HG03469 (cell line): Measurements from ENCODE around the gene UQCR11.

ENCODE experiments used
- ATAC-seq: cut with Tn5 transposase; IDR thresholded peaks from one replicate; pipeline ENCODE4 v1.9.1; 2021; ENCODE audit warnings: mild to moderate bottlenecking, moderate library complexity, moderate number of reproducible peaks; ENCODE audit not compliant: unreplicated experiment

UQCR11 gene

DNA sequence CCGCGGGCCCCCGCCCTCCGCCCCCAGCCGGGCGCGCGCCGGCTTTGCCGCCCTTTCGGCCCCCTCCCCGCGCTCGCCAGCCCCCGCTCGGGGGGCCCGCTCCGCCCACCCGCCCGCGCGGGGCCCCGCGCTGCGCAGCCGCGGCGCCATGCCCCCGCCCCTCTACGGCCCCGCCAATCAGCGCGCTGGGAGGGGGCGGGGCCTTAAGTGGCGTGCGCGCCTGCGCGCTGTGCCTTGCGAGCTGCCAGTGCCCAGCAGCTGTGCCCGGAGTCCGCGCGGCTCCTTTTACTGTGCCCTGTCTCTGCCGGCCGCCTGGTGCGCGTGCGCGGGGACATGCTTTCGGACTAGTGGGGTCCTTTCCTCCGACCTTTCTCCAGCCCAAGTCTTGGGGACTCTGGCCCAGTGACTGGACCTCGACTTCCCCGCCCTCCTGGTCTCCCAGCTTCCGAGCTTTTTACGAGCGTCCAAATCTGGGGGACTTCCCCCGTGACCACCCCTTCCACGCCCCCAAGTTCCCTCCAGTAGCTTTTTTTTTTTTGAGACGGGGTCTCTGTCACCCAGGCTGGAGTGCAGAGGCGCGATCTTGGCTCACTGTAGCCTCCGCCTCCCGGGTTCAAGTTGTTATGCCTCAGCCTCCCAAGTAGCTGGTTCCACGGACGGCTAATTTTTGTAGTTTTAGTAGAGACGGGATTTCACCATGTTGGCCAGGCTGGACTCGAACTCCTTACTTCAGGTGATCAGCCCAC lies 12.3 kb downstream of the UQCR11 start, which contains the start of gene MBD3:
MBD3 (minus strand) TSS at position 111 of the 746 bp plus-strand sequence. CDS start 234 bp downstream, outside the sequence.
- peak; percentile 35 for ATAC-seq

DNA sequence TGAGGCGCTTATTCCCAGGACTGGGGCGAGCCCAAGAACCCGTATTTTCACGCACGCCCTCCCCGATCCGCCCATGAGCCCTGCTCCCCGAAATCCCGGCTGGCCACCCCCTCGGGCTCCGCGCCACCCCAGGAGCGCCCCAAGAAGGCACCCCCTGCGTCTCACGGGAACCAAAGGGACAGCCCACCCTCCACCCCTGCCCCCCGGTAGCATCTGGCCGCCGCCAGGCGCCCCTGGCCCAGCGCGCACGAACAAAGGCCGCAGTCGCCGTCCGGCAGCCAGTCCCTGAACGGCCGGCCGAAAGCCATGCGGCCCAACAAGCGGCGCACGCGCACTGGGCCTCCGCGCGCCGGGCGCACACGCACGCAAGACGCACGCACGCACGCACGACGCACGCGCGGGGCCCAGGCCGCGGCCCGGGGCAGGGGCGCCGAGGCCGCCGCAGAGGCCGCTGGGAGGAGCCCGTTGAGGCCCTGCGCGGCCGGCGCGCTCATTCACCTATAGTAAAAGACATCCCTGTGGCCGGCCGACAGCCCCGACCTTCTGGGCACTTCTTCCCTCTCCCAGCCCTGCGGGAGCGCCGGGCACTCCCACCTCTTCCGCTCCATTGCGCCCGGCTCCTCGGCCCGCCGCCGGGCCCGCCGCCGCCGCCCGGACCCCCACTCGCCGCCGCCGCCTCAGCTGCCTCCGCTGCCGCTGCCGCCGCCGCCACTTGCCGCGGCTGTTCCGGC lies 13.1 kb downstream of the UQCR11 start:
- ATAC-seq: peak; percentile 41

DNA sequence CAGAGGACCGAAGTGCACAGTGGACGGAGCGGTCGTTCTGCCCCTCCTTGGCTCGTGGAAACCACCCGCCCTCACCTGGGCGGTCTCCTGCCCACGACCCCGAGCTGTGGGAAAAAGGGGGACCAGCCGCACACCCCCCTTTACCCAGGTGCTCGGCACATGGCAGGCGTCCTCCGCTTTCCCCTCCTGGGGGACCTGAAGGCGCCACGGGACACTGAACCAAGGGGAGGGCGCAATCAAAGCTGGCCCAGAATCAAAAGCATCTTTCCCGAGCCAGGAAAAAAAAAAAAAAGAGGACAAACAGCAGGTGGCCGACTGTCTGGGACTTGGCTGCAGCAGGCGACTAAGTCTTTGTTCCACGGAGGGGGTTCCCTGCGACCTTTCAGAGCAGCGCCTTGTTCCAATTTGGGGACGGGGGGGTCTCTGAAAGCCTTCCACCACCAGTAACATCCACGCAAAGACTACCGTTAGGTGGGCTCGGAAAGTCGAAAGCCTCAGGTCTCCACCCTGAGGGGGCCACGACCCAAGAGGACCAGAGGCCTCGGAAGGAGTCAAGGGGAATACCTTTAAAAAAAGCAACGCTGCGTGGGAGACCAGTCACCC lies 13.7 kb downstream of the UQCR11 start:
- no peak for ATAC-seq

DNA sequence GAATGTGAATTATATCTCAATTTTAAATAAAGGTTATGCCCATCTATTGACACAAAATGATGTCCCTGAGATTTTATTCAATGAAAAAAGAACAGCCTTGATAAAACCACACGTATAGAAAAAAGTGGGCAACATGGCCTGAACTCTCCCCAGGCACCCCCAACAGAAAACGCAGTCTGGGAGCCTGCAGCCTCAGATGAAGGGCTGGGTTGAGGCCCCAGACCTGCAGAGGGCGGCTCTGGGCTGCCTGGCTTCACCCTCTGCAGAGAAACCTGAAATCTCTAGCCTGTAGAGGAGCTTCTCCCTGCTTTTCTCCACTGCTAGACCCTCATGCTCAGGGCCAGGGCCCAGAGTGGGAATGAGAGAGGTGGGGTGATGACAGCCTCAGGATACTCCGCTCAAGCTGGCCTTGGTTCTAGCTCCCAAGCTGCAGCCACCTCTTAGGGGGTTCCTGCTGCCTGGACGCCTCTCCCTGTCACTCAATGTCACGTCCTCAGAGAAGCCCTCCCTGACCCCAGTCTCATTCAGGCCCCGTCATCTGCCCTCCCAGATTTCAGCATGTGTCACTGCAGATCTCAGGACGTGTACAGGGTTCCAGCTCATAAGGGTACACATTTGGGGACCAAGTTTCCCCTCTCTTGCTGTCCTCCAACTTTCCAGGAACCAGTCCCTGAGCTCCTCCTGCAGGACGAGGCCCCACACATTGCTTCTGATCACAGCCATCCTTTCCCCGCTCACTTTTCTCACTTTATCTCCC lies 14.4 kb downstream of the UQCR11 start:
- no peak for ATAC-seq

DNA sequence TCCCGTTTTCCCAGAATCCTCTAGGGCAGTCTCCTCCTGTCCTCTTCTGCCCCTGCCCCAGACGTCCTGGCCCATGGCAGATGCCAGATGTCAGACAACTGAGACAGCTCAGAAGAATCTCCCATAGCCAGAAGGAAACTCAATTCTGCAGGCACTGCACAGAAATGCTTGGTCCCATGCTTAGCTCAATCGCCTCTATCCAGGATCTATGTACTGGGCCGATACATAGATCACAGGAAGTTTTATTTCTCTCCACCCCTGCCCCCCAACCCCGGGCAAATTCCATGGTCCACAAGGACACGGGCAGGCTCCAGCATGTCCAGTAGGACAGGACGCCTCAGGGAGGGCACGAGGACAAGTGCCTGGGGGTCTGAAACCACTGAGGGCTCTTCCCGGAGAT lies 17.4 kb downstream of the UQCR11 start:
- no peak for ATAC-seq

DNA sequence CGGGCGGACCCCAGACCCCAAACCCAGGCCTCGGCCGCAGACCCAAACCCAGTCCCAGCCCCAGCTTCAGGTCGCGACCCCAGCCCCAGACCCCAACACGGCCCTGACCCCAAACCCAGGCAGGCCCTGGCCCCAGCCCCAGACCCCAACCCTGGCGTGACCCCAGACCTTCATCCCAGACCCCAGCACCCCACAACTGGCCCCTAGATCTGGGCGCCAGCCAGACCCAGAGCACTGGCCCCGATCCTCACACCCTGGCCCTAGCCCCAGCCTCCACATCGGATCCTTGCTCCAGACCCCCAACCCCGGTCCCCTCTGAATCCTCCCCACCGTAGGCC lies 20.1 kb downstream of the UQCR11 start:
- ATAC-seq: no peak

DNA sequence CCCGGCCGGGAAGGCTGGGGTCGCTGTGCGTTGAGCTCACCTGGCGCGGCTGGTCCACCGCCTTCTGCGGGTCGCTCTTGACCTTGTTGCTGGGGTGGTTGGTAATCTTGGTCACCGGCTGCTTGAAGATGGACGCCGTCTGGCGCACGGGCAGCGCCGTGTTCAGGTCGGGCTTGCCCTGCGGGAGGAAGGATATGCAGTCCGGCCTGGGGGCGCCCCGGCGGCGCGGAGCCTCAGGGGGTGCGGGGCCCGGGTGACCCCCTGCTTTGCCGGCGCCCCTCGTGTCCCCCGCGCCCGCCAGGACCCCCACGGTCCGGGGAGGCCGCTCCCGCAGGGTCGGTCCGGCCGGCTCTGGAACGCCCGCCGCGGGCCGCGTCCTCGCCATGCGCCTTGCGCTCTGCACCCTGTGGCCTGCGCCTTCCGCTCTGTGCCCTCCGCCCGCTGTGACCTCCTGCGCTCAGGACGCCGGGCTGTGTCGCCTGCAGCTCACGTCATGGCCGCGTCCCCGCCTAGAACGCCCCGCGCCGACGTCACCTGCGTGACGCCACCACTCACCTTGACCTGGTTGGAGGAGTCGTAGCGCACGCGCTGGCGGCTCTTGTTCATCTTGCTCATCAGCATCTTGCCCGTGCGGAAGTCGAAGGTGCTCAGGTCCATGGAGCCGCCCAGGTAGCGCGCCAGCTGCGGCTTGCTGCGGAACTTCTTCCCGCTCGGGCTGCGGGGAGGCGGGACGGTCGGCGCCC lies 20.6 kb downstream of the UQCR11 start:
- no peak for ATAC-seq

DNA sequence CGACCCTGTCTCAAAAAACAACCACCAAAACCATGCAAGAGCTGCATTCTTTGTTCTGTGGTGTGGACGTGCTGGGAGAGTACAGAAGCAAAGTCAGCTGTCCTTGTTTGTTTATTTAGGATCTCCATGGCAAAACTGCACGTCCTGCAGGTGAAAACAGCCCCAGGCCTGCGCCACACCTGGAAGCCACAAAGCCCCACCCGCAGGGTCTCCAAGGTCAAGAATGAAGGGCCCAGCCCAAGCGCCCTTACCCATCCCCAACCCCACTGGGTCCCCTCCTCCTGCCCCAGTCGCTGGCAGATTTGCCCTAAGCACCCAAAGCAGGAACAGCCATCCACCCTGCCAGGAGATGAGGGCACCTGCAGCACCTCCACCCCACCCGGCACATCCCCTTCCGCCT lies 23.1 kb downstream of the UQCR11 start:
- no peak for ATAC-seq

DNA sequence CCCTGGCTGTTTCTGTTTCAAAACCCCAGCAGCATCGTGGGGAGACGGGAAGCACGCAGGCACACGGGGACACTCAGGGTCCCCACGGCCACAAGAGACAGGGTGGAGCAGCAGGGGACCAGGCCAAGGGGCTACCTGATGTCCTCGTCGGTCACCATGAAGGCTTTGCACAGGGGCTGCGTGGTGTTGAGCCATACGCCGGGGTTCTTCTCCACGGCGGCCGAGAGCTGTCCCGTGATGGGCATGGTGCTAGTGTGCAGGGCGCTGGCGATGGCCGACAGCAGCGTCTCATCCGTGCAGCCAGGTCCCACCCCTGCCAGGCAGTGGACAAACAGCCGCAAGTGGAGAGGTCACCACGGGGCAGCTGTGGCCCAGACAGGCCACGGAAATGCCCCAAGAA lies 24.3 kb downstream of the UQCR11 start:
- no peak for ATAC-seq

DNA sequence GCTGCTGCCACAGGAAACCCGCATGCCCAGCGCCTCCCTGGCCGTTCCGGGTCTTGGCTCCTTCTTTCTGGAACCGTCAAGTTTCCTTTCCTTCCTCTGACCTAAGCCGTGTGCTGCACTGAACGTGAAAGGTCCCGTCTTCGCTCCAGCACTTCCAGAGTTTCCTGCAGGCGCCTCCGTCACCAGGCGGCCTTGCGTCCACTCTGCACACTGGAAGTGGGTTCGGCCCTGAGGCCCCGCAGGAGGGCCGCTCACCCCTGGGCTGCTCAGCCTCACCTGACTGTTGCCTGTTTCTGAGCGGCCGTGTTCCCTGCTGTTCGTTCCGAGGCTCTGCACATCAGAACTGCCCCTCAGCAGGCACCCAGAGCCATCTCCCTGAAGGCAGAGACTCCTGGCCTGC lies 24.9 kb downstream of the UQCR11 start:
- no peak for ATAC-seq

DNA sequence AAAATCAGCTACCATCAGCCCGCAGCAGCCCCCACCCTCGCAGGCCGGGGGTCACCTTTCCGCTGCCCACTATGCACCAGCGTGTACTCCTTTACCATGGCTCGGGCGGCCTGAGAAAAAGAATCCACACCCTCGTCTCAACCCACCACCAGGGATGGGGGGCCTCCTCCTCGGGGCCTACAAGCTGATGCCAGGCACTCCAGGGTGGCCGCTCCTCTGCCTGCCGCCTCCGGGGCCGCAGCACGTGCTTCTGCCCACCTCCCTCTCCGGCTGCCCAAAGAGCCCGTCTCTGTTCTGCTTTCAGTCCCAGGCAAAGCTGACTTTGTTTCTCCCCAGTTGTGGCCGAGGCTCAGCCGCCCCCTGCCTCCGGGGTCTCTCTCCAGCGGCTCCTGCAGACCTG lies 26.0 kb downstream of the UQCR11 start:
- ATAC-seq: no peak

DNA sequence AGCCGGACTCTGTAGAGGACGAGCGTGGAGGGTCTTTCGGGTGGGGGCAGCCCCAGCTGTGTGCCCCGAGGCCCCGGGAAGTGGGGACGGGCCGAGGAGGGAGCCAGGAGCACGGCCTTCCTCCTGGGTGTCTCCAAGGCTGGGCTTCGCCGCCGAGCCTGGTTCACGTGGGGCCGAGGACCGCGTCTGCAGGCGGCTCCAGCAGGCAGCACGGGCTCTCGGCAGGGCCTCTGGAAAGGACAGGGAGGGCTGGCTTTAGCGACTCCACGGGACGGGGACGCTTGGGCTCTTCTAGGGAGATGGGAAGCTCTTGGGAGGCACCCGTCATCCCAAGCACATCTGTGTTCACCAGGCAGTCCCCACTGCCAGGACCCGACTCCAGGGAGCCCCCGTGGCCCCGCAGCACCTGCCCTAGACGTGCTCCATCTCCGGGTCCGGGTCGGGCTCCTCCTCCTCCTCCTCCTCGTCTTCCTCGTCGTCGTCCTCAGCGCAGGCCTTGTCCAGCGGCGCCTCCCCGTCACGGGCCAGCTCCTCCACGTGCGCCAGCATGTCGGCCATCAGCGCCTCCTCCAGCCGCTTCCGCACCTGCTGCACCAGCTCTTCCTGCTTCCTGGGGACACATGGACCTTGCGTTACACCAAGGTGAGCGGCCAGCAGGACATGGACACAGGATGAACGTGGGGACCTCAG lies 27.2 kb downstream of the UQCR11 start:
- no peak for ATAC-seq

DNA sequence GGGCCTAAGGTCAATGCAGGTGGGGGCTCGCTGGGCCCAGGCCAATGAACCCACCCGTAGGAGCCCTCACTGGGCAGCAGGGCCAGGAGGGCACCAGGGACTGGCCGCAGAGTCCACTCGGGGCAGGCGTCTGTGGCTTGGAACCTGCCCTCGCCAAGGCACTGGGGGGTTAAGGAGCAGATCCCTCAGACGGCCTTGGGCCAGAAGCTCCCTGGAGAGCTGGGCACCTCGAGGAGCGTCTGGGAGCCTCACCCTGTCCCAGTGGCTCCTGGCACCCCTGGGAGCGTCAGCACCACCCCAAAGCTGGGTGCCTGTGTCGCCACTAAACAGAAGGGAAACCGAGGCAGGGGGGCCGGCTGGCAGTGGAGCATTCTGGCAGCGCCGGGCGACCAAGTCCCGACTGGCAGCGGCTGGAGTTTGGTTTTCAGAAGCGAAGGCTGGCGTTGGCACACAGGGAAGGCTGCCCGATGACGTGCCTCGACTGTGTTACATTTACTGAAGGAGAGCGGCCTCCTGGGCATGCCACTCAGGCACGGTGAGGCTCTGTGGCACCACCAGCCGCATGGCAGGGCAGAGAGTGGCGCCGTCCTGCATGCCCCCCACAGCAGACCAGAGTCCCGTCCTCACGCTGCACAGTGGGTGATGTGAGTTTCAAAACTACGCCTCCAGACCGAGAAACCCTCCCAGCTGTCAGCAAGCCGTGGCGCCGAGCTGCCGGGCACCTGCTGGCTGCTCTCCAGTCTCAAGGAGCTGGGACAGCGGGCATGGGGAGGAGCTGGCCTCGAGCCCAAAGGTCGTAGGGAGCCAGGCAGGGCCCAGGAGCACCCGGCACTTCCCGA lies 28.0 kb downstream of the UQCR11 start:
- ATAC-seq: no peak

DNA sequence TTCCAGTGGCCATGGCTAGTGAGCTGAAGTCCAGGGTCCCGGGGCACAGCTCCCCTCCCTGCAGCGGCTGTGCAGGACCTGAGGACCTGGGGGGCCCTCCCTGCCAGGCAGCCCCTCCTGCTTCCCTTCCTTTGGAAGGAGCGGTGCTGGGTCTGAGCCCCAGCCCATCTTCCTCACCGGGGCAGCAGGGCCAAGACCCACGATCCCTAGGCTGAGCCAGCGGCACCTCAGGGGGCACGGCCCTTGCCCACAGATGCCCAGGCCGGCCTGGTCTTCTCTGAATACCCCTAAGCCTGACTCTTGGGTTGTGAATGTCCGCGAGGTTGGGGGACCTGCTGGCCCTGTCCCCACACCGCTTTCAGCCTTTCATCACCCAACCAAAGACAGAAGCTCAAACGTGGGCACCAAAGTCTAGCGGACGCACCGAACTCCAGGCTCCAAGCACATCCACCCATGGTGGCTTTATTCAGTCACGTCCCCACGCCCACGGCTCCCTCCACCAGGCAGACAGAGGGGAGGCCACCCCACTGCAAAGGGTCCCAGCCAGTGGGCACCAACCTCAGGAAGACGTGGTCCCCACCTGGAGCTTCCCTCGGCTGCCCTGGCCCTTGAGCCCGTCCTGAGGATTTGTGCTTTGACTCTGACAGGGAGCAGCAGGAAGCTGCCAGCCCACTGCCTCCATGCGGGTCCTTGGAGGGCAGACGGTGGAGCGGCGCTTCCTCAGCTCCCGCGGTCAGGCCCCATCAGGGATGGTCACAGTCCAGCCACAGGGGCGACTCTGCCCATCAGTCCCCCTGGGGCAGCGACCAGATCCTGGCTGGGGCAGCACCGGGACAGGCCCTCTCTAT lies 28.8 kb downstream of the UQCR11 start:
- no peak for ATAC-seq

DNA sequence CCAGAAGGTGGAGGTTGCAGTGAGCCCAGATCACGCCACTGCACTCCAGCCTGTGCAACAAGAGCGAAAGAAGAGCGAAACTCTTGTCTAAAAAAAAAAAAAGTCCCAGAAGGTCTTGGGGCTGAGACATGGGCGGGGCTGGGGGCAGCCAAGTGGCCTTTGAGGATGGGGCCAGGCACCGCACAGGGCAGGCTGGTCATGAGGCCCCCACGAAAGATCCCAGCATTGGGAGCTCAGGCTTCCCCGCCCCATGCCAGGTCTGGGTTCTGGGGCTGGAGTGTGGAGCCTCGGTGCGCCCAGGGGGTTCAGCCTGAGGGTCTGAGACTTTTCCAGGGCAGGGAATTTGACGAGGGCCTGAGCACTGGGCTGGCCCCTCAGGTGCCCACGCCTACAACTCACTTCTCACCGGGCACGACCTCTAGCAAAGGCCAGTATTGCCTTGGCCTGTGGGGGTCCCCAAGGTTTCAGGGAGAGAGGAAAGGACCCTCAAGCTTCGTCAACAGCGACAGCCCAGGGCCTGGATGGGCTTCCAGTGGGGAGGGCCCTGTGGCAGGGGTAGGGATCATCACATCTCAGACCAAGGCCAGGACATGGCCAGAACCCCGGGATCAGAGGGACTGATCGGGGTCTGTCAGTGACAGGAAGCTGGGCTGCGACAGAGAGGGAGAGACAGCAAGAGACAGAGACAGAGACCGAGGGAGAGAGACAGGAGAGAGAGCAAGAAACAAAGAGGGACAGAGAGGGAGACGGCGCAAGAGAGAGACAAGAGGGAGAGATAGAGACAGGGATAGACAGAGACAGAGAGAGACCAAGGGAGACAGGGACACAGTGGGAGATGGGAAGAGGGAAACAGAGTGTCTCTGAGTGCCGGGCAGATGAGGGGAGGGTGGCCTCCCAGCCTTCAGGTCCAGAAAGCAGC lies 29.7 kb downstream of the UQCR11 start:
- no peak for ATAC-seq

DNA sequence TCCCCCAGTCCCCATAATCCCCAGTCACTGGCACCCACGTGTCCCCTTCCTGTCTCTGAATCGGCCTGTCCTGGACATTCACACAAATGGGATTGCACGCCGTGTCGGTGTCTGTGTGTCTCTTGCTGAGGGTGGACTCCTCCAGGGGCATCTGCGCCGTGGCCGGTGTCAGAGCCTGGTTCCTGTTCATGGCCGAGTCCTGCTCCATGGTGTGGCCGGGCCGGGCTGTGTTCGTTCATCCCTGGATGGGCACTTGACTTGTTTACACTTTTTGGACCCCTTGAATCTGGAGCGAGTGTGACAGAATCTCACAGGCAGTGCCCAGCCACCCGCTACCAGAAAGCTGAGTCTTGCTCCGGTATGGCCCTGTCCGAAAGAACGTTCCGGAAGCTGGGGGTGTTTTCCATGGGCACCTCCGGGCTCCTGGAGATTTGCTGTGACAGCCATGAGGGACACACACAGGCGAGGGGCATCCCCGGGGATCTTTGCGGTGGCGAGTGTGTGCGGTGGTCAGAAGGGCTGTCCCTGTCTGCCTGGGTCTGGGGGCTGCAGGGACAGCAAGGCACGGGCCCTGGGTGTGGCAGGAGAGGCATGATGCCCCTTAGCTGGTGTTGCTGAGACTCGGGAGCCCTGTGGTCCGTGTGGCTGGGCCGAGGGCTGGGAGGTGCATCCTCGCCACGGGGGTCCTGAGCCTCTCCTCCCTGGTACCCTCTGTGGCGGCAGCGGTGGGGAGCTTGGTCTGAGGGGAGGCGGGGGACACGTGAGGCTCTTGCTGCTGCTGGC lies 30.7 kb downstream of the UQCR11 start:
- ATAC-seq: no peak
